Stimulated activated CD4-positive, alpha-beta T cell treated with anti-CD3 and anti-CD28 coated beads, Interleukin-2, amount 100 ng/mL, for 24 hours (primary cell): ENCODE data around the gene SMIM33.
"Not testable (repeated sequence)": the region's sequence is repeated elsewhere in the genome, so short reads cannot be mapped to it uniquely, and the experiment has no call there.

Experiments used
- DNase-seq, 2 donors: peaks; one replicate each; pipeline ENCODE4 v3.0.0-alpha.2; 2020

SMIM33 gene

DNA sequence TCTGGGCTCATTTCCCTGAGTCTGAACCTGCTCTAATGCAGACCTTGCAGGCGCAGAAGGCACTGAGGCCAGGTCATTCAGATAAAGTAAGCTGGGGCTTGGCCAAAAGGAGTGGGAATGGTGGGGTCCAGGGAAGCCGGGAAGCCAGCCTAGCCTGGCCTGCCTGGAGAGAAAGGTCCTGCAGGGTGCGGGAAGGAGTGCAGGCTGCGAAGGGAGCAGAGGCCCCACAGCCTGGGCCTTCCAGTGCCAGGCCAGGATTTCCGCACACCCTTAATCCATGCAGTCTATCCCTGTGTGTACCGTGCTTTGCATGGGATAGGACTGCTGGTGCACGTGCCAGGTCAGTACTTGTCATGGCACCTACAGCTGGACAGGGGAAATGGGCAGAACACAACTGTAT is 15.4 kb downstream of the SMIM33 start:
- DNase-seq, result no peak

DNA sequence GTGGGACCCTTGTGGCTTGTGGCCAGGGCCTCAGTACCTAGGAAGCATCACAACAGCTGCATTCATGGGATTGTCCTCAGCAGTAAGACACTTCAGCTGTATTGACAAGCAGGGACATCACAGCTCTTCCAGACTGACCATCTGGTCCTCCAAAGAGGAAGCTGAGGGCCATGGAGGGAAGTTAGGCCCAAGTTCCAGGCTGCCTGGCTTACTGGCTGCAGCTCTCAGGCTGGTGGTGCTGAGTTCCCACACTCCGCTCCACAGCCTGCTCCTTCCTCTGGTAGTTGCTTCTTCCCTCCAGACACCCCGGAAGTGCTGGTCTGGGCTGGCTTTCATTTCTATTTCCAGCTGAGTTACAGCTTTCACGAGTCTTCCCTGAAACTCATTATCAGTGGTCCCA is 17.5 kb downstream of the SMIM33 start:
- no peak for DNase-seq

DNA sequence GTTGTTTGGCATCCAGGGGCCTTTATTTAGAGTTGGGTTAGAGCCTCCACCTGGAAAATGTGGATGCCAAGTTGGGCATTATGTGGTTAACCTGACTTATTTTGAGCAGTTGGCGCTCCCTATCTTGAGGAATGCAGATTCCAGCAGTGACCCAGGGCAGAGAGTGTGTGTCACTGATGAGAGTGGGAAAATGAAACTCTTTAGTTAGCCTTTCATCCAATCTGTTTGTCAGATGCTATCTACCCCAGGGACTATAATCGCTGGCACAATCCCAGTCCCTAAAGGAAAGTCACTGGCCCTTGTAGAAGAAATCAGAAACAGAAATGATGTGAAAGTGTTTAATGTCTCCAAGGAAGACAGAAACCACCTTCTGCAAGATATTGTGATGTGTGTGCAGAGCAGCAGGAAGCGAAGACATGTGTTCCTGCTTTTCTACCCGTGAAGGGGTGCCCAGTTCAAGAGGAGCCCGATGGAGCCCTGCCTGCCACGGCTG is 21.9 kb downstream of the SMIM33 start:
- no peak for DNase-seq

DNA sequence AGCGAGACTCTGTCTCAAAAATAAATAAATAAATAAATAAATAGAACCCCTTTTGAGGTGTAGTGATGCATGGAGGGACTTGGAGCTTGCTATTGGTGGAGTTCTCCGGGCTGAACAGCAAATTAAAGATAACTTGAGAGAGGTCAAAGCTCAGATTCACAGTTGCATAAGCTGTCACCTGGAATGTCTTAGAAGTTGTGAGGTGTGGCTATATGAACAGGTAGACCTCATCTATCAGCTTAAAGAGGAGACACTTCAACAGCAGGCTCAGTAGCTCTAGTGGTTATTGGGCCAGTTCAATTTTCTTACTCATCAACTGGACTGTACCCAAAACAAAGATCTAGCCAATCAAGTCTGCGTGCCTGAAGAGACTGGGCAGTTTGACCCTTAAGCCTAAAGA is 23.5 kb downstream of the SMIM33 start:
- no peak for DNase-seq

DNA sequence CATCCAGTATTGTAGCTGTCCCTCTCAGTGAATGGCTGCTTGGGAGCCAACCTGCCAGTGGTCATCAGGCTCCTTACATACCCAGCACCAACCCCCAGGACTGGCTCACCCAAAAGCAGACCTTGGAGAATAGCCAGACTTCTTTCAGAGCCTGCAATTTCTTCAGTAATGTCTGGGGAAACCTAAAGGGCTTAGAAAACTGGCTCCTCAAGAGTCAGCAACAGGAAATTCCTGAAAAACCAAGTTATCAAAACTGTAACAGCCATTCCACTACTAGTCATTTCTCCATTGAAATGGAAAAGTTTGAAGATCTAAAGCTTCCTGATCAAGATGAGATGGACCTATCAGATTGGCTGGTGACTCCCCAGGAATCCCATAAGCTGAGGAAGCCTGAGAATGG is 24.0 kb downstream of the SMIM33 start:
- no peak for DNase-seq

DNA sequence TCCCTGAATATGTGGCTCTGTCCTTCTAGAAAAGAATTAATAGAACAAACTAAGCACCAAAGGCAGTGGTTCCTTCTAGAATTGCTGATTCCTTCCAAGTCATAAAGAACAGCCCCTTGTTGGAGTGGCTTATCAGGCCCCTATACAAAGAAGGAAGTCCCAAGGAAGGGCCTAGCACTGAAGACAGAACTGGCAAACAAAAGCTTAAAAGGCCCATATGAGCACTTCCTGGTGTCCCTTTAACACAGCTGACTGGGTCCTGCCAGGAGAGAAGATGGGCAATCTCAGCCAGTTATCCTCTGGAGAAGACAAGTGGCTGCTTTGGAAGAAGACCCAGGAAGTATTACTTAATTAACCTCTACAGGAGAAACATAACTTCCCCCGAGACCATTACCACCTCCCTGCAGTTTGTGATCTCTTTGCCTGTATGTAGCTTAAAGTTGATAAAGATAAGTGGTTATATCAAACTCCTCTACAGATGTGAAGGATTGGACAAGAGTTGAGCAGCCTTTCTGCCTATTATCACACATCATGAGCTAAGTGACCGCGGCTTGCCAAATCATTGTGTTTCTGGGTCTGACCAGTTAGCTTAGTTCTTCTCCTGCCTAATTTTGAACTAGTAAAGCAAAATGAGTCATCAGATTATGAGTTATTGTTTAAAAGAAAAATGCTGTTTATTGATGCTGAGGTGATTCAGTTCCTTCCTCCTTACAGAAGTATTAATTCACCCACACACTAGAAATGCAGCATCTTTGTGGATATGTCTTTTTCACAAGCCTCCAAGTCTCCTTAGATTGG is 25.0 kb downstream of the SMIM33 start:
- no peak for DNase-seq

DNA sequence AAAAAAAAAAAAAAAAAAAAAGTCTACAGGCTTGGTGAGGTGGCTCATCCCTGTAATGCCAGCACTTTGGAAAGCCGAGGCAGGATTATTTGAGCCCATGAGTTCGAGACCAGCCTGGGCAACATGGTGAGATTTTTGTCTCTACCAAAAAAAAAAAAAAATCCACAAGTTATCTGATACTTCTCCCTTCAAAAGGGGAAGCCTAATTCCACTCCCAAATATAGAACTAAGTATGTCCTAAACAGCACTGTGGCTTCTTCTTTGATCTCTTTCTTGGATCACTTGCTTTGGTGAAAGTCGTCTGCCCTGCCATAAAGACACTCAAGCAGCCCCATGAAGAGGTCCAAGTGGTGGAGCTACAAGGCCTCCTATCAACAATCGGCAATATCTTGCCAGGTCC is 30.6 kb downstream of the SMIM33 start:
- DNase-seq, result no peak

DNA sequence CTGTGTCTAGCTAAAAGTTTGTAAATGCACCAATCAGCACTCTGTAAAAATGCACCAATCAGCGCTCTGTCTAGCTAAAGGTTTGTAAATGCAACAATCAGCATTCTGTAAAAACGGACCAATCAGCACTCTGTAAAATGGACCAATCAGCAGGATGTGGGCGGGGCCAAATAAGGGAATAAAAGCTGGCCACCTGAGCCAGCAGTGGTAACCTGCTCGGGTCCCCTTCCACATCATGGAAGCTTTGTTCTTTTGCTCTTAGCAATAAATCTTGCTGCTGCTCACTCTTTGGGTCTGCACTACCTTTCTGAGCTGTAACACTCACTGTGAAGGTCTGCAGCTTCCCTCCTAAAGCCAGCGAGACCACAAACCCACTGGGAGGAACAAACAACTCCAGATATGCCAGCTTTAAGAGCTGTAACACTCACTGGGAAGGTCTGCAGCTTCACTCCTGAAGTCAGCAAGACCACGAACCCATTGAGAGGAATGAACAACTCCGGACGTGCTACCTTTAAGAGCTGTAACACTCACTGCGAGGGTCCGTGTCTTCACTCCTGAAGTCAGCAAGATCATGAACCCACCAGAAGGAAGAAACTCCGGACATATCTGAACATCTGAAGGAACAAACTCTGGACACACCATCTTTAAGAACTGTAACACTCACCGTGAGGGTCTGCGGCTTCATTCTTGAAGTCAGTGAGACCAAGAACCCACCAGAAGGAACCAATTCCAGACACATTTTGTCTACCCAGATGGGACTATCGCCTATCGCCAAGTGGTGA is 32.4 kb downstream of the SMIM33 start:
- DNase-seq, result not testable (repeated sequence)

DNA sequence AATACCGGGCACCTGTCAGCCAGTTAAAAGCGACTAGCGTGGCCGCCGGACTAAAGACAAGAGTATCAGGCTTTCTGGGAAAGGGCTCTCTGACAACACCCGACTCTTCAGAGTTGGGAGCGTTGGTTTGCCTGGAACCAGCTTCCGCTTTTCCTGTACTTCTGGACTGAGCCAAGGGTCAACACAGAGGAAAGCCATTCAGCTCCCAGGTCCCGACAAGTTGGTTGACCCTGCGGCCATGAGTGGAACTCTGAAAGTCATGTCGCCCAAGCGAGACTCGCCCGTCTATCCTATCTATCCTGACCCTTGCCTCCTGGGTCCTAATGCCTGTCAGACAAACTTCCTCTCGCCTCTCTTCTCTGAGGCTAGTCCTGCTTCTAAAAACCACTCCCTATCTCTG is 33.1 kb downstream of the SMIM33 start:
- DNase-seq, result not testable (repeated sequence)

DNA sequence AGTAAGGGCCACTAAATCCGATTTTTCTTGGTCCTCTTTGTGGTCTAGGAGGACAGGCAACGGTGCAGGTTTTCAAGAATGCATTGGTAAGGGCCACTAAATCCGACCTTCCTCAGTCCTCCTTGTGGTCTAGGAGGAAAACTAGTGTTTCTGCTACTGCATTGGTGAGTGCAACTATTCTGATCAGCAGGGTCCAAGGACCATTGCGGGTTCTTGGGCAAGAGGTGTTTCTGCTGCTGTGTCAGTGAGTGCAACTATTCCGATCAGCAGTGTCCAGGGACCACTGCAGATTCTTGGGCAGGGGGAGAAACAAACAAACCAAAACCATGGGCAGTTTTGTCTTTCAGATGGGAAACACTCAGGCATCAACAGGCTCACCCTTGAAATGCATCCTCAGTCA is 33.9 kb downstream of the SMIM33 start:
- not testable (repeated sequence) for DNase-seq

DNA sequence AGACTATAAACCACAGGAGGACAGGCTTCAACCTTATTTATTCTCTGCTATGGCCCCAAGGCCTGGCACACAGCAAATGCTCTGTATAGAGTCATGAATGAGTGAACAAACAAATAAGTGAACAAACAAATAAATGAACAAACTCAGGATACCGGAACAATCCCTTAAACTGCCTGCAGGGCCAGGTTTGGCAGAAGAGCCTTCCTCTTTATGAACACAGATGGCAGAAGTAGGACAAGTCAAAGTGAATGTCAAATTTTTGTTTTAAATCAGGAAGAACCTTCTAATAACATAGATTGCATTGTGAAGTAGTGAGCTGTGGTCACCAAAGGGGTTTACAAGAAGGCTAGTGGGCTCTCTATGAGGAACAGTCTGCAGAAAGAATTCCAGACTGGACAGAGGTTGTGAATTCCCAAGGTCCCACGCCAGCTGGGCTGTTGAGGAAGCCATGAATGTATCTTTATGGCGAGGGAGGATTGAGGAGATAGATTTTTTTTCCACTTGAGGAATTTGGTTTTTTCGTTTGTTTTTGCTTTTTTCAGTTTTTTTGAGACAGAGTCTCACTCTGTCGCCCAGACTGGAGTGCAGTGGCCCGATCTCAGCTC is 42.1 kb downstream of the SMIM33 start:
- DNase-seq, result no peak

DNA sequence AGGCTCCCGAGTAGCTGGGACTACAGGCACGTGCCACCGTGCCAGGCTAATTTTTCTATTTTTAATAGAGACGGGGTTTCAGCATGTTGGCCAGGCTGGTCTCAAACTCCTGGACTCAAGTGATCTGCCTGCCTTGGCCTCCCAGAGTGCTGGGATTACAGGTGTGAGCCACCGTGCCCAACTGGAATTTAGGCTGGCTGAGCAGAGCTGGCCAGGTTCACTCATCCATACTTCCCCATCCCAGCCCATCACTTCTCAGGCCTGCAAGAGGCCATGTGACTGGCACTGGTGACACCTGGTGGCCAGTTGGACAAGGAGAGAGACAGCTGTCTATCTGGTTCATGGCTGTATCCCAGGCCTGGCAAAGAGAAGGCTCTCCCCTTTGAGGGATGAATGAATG is 42.6 kb downstream of the SMIM33 start:
- peak; percentile 80 to 81 for DNase-seq

DNA sequence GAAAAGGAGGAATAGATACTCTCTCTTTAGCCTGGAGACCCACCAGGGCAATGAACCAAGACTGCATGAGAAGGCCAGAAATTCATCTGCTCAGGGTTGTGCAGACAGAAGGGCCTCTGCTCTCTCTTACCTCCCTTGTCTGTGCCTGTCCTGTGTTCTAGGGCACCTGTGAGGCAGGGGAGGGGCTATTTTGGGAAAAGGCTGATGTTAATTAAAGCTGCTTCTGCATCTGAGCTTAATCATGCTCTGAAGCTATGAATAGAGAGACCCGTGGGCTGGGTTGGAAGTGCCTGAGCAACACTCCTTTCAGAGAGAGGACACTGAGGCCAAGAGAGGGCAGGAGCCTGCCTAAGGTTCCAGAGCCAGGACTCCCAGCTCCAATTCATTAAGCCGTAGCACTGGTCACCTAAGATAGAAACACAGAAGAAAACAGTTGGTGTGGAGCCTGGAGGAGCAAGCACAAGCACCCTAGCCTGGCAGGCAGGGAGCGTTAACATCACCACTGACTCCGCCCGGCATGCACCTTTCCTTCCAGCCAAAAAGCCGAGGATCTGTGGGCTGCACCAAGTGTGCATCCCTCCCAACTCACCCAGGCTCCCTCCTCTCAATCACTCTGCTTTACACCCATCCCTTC is 43.2 kb downstream of the SMIM33 start:
- no peak for DNase-seq

DNA sequence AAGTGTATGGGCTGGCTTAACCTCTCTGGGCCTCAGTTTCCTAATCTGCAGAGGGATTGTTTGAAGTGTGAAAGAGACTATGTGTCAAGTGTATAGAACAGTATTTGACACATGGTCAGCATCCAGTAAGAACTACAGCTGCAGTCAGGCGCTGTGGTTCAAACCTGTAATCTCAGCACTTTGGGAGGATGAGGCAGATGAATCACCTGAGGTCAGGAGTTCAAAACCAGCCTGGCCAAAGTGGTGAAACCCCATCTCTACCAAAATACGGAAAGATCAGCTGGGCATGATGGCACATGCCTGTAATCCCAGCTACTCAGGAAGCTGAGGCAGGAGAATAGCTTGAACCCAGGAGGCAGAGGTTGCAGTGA is 43.7 kb downstream of the SMIM33 start:
- DNase-seq, result no peak

DNA sequence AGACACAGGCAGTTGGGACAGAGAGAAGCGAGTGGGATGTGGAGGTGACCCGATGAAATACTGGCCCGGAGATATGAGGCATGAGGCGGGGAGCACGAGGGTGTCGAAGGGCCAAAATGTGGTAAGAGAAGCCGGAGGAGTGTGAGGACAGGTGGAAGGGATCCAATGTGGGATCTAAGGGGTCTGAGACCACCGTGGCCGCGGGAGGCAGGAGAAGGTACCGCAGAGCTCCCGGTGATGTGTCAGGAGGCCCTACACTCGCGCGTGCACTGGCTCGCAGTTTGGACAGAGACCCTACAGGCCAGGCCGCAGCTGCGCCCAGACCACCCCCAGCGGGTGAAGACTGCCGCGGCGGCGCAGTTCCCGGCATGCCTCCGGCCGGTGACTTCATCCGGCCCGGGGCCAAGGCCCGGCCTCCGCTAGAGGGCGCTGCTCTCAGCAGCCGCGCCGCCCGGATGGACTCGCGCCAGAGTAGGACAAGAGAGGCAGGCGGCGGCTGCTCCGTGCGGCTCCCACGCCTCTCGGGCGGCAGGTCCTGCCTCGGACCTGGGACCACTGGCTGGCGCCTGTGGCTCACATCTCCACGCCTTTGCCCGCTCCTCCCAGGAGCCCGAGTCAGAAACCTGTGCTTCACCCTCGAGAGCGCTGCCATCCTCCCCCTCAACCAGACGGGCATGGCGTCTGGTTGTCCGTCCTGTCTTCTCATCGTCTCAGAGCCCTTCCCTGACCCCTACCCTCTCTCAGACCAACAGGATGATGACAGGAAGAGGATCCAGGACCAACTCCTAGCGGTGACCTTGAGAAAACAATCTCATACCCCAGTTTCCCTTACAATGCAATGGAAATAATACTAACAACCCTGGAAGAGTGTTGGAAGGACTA is 47.1 kb downstream of the SMIM33 start:
- DNase-seq, result peak; percentile 93 to 95
